Osteocyte (in vitro differentiated cells): ENCODE data around the gene SSX2IP. TPM values are rescaled to one million over a fixed set of nuclear protein-coding genes. Genes with fewer than 3 reads are reported as not detected.

Experiments used
- DNase-seq: peaks from one replicate; pipeline ENCODE4 v3.0.0; 2021; ENCODE audit warnings: mixed read lengths; ENCODE audit not compliant: unreplicated experiment; ENCODE audit errors: extremely low spot score
- H3K27ac Mint-ChIP-seq: one replicate; pipeline ENCODE4 v1.8.0; 2021; ENCODE audit warnings: mild to moderate bottlenecking, mixed read lengths; ENCODE audit not compliant: unreplicated experiment
- H3K27me3 Mint-ChIP-seq: one replicate; pipeline ENCODE4 v1.8.0; 2021; ENCODE audit warnings: mixed read lengths; ENCODE audit not compliant: unreplicated experiment
- H3K36me3 Mint-ChIP-seq: one replicate; pipeline ENCODE4 v1.8.0; 2021; ENCODE audit warnings: mixed read lengths; ENCODE audit not compliant: unreplicated experiment
- H3K4me1 Mint-ChIP-seq: one replicate; pipeline ENCODE4 v1.8.0; 2021; ENCODE audit warnings: mixed read lengths; ENCODE audit not compliant: unreplicated experiment
- H3K4me3 Mint-ChIP-seq: one replicate; pipeline ENCODE4 v1.8.0; 2021; ENCODE audit warnings: mild to moderate bottlenecking, moderate library complexity, mixed read lengths; ENCODE audit not compliant: unreplicated experiment
- H3K9me3 Mint-ChIP-seq: one replicate; pipeline ENCODE4 v1.8.0; 2021; ENCODE audit warnings: mixed read lengths; ENCODE audit not compliant: unreplicated experiment
- total RNA-seq: library from RNA; stranded (reverse); gene quantifications from 2 replicates; pipeline ENCODE4 v1.2.1, GENCODE V29; 2021
- TF ChIP-seq, protein P1 (sequence below): fragments of 200-600 bp; sonication (generic); IDR thresholded peaks from 2 replicates; pipeline ENCODE4 v1.5.0; 2021; ENCODE audit warnings: antibody characterized with exemption, mild to moderate bottlenecking, moderate library complexity

Gene SSX2IP
- total RNA-seq, 1 donor from 2014 or later = 7.0 TPM

GRCh38 chr1:84613026-84613425 lies 77.2 kb downstream of the SSX2IP start:
- Mint-ChIP-seq H3K9me3 (peaks cover 8% of the 10 kb centered on the region), H3K27me3 (no peaks in the 10 kb centered on the region), H3K4me1 (peaks cover 12% of the 10 kb centered on the region), H3K27ac (no peak overlapping the region), H3K4me3 (no peak overlapping the region), H3K36me3 (no peaks in the 10 kb centered on the region)
- no peak for DNase-seq
- TF ChIP-seq, protein P1, sequence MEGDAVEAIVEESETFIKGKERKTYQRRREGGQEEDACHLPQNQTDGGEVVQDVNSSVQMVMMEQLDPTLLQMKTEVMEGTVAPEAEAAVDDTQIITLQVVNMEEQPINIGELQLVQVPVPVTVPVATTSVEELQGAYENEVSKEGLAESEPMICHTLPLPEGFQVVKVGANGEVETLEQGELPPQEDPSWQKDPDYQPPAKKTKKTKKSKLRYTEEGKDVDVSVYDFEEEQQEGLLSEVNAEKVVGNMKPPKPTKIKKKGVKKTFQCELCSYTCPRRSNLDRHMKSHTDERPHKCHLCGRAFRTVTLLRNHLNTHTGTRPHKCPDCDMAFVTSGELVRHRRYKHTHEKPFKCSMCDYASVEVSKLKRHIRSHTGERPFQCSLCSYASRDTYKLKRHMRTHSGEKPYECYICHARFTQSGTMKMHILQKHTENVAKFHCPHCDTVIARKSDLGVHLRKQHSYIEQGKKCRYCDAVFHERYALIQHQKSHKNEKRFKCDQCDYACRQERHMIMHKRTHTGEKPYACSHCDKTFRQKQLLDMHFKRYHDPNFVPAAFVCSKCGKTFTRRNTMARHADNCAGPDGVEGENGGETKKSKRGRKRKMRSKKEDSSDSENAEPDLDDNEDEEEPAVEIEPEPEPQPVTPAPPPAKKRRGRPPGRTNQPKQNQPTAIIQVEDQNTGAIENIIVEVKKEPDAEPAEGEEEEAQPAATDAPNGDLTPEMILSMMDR = no peak

GRCh38 chr1:84611796-84612195 lies 78.5 kb downstream of the SSX2IP start:
- H3K4me1 Mint-ChIP-seq = peaks cover 12% of the 10 kb centered on the region
- TF ChIP-seq, protein P1 = no peak
- H3K36me3 Mint-ChIP-seq = no peaks in the 10 kb centered on the region
- no peaks in the 10 kb centered on the region for H3K27me3 Mint-ChIP-seq
- DNase-seq = peak; percentile 34
- peak overlapping the region; percentile 85 for H3K27ac Mint-ChIP-seq
- peak overlapping the region; percentile 46 for H3K4me3 Mint-ChIP-seq
- peaks cover 8% of the 10 kb centered on the region for H3K9me3 Mint-ChIP-seq

- Mint-ChIP-seq H3K4me1 (peaks cover 12% of the 10 kb centered on the region), H3K27ac (peak overlapping the region; percentile 85), H3K9me3 (peaks cover 8% of the 10 kb centered on the region), H3K4me3 (no peak overlapping the region), H3K27me3 (no peaks in the 10 kb centered on the region), H3K36me3 (no peaks in the 10 kb centered on the region)
- no peak for DNase-seq
- TF ChIP-seq, protein P1 = no peak
These were observed 79.2 kb downstream of the SSX2IP start for GRCh38 chr1:84611091-84611490.

DNA sequence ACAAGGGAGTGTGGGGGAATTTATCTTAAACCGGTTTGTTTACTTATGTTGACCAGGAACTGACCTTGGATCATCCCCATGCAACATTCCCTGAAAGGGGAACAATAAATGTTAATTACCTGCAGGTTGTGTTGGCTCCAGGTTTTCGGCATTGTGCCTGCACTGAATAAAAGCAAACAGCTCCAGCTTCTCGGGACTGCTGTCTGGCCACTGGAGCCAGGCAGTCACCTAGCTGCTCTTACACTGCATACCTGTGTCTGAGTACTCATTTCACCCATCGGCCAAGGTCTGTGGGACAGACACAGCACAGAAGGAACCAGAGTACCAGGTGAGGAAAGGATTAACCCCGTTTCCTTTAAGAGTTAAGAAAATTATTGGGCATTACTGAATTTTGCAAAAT lies 83.3 kb downstream of the SSX2IP start:
- Mint-ChIP-seq H3K9me3 (no peaks in the 10 kb centered on the region), H3K4me3 (no peak overlapping the region), H3K27ac (no peak overlapping the region)

DNA sequence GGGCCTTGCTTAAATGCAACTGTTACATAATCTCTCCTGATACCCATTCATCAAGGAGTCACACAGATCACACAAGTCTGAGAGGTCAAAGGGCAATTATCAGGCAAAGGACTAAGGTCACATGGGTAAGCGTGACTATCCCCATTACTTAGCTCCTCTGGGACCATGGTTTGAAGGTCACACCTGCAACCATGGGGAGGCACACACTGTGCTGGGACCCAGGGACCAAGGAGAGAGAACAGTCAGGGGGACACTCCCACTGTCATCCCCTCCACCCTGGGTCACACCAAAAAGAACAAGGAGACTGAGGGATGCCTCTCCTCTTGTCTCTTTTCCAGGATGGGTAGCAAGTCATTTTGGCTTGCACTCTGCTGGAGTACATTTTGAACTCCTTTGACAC lies 85.1 kb downstream of the SSX2IP start:
- H3K27ac Mint-ChIP-seq = no peak overlapping the region
- H3K36me3 Mint-ChIP-seq = no peaks in the 10 kb centered on the region
- no peaks in the 10 kb centered on the region for H3K9me3 Mint-ChIP-seq

More for the DNA sequence above, 83.3 kb downstream of the SSX2IP start:
- H3K36me3 Mint-ChIP-seq = no peaks in the 10 kb centered on the region
- no peaks in the 10 kb centered on the region for H3K27me3 Mint-ChIP-seq
- peaks cover 26% of the 10 kb centered on the region for H3K4me1 Mint-ChIP-seq
- TF ChIP-seq, protein P1 = no peak
- DNase-seq = no peak

More for the DNA sequence above, 85.1 kb downstream of the SSX2IP start:
- Mint-ChIP-seq H3K27me3 (no peaks in the 10 kb centered on the region), H3K4me3 (no peak overlapping the region), H3K4me1 (peaks cover 18% of the 10 kb centered on the region)
- peak; percentile 46 for DNase-seq
- TF ChIP-seq, protein P1 = no peak
